Measurements from ENCODE around the gene GARNL3. TPM values are rescaled to one million over a fixed set of nuclear protein-coding genes. Genes with fewer than 3 reads are reported as not detected.

Gene GARNL3
- total and polyA plus RNA-seq, 8 donors: 2.3 to 7.1 (median 3.4) TPM

DNA sequence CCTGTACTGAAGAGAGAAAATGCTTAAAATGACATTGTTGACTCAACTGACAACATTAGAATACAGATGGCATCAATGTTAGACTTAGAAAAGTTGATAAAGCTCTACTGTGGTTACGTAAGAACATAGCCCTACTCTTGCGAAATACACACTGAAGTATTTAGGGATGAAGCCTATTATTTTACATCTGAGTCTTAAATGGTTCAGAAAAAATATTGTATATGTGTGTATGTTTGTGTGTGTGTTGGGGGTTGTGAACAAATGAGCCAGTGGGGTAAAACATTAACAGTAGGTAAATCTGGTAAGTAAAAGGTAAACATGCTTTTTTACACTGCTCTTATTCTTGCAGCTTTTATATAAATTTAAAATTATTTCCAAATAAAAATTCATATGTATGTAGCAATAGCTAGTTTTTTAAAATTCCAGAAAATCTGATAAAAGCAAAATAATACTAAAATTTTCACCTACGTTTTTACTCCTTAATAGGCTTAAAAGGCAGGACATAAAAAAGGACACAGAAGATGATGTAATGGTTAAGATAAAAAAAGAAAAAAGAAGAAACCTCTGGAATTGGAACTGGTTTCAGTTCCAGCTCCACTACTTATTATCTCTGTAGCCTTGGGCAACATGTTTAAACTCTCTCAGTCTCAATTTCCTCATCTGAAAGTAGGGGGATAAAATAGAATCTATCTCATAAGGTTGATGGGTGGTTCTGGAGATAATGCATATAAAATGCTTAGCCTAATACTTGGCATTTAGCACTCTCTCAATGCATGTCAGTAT lies 44.3 kb downstream of the GARNL3 start:
- FAIRE-seq (no peak), DNase-seq (no peak), ATAC-seq (peak; percentile 40 to 71 (median 52))
- H3K4me3 ChIP-seq: no peak overlapping the region
- no peaks in the 10 kb centered on the region for H3K9me3 ChIP-seq
- peaks cover 8 to 31% (median 25%) of the 10 kb centered on the region in 3 donors for H3K4me1 ChIP-seq
- H3K27ac ChIP-seq: peak overlapping the region in 2 of 4 donors; percentile 39 to 57
- intact Hi-C loops (cut with DNase I): no loop called here
- H3K27me3 ChIP-seq: no peaks in the 10 kb centered on the region
- WGBS, 2 donors: 55 to 67% methylated on average over 3 of the region's 3 CpGs
- no peaks in the 10 kb centered on the region for H3K36me3 ChIP-seq
- TF ChIP-seq, protein P1, sequence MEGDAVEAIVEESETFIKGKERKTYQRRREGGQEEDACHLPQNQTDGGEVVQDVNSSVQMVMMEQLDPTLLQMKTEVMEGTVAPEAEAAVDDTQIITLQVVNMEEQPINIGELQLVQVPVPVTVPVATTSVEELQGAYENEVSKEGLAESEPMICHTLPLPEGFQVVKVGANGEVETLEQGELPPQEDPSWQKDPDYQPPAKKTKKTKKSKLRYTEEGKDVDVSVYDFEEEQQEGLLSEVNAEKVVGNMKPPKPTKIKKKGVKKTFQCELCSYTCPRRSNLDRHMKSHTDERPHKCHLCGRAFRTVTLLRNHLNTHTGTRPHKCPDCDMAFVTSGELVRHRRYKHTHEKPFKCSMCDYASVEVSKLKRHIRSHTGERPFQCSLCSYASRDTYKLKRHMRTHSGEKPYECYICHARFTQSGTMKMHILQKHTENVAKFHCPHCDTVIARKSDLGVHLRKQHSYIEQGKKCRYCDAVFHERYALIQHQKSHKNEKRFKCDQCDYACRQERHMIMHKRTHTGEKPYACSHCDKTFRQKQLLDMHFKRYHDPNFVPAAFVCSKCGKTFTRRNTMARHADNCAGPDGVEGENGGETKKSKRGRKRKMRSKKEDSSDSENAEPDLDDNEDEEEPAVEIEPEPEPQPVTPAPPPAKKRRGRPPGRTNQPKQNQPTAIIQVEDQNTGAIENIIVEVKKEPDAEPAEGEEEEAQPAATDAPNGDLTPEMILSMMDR (IDR thresholded peaks at IDR 0.05): no peak

DNA sequence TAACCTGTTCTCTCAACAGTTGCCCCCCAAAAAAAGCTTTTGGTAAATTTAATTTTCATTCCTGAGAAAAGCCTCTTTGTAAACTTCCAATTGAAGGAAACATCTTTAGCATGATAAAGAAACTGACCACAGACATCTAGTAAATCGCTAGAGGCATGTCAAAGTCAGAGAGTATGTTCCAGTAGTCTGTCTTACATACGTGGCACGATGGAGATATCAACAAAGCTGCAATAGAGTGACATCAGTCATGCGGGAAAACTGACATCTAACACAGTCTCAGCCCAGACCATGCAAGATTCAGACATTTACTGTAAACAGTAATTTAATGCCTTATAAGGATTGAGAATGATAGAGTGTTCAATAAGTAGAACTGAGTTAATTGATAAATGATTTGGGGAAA lies 45.1 kb downstream of the GARNL3 start:
- ATAC-seq (no peak), FAIRE-seq (no peak), DNase-seq (no peak)
- Histone ChIP-seq H3K4me3 (no peak overlapping the region), H3K9me3 (no peaks in the 10 kb centered on the region), H3K36me3 (no peaks in the 10 kb centered on the region), H3K27me3 (no peaks in the 10 kb centered on the region), H3K27ac (peak overlapping the region in 1 of 4 donors; percentile 57), H3K4me1 (peaks cover 8 to 31% (median 25%) of the 10 kb centered on the region in 3 donors)
- intact Hi-C loops (cut with DNase I): no loop called here
- 67 to 76% methylated on average over 4 of the region's 4 CpGs for WGBS, 2 donors
- TF ChIP-seq, protein P1 (IDR thresholded peaks at IDR 0.05): no peak

DNA sequence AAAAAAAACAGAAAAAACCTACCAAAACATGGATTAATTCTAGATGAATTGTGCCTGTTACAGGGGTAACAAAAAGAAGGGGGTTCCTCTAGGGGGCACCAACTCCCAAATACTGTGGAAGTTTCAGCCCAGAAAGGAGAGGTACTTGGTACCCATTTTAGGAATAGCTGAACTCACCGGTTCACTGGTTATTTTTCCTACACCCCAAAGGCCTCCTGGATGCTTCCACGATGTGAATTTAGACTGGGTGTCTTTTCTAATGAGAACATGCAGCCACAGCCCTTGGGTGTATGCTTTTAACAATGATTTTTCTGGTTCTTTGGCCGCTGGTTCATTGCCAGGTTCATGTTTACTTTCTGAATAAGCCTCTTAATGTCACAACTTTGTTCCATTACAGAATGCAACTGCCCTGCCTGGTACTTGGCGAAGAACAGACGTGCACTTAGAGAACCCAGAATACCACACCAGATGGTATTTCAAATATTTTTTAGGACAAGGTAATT lies 46.7 kb downstream of the GARNL3 start:
- Histone ChIP-seq H3K27ac (peak overlapping the region; percentile 3 to 67 (median 27)), H3K4me1 (peaks cover 8 to 31% (median 25%) of the 10 kb centered on the region in 3 donors), H3K27me3 (no peaks in the 10 kb centered on the region), H3K4me3 (no peak overlapping the region), H3K36me3 (no peaks in the 10 kb centered on the region), H3K9me3 (no peaks in the 10 kb centered on the region)
- FAIRE-seq (no peak), ATAC-seq (peak; percentile 65 to 76 (median 76)), DNase-seq (peak in 4 of 6 donors; percentile 37 to 72 (median 54))
- TF ChIP-seq, protein P1 (IDR thresholded peaks at IDR 0.05): peak in 2 of 4 donors; percentile 17 to 28
- intact Hi-C loops (cut with DNase I): no loop called here
- 23% methylated on average over 5 of the region's 5 CpGs for WGBS, 2 donors

DNA sequence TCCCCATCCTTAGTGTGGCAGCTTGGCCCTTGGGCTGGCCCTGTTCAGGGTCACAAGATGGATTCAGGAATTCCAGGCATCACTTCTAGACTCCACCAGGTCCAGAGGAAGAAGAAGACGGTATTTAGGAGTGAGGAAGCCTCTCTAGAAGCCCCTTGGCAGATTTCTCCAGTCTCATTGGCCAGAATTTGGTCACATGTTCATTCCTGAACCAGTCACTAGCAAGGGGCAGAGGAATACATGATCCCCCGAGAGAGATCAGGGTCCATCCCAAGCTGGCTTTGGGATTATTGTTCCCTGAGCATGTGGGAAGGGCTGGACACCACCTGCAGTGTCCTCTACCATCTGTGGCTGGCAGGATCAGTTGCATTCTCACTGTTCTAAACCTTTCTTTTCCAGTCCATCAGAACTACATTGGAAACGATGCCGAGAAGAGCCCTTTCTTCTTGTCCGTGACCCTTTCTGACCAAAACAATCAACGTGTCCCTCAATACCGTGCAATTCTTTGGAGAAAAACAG lies 48.5 kb downstream of the GARNL3 start:
- no peaks in the 10 kb centered on the region for H3K9me3 ChIP-seq
- no peak overlapping the region for H3K4me3 ChIP-seq
- ATAC-seq: no peak
- 96% methylated on average over 7 of the region's 7 CpGs for WGBS, 2 donors
- TF ChIP-seq, protein P1 (IDR thresholded peaks at IDR 0.05): no peak
- intact Hi-C loops (cut with DNase I): no loop called here
- FAIRE-seq: no peak
- H3K27me3 ChIP-seq: no peaks in the 10 kb centered on the region
- H3K27ac ChIP-seq: no peak overlapping the region
- H3K36me3 ChIP-seq: no peaks in the 10 kb centered on the region
- H3K4me1 ChIP-seq: peaks cover 1 to 25% (median 18%) of the 10 kb centered on the region in 3 donors
- no peak for DNase-seq

Measured in pancreas (tissue), 10 donors.